Stimulated activated CD4-positive, alpha-beta T cell treated with anti-CD3 and anti-CD28 coated beads, Interleukin-2, amount 100 ng/mL, for 24 hours (primary cell): ENCODE measurements around the gene VAV3.
A peak's percentile ranks its signal among the peaks of the same experiment; 100 is the strongest.
"Not testable (repeated sequence)": the region's sequence is repeated elsewhere in the genome, so short reads cannot be mapped to it uniquely, and the experiment has no call there.

Experiments used
- DNase-seq, 2 donors: peaks; one replicate each; pipeline ENCODE4 v3.0.0-alpha.2; 2020

VAV3 gene

DNA sequence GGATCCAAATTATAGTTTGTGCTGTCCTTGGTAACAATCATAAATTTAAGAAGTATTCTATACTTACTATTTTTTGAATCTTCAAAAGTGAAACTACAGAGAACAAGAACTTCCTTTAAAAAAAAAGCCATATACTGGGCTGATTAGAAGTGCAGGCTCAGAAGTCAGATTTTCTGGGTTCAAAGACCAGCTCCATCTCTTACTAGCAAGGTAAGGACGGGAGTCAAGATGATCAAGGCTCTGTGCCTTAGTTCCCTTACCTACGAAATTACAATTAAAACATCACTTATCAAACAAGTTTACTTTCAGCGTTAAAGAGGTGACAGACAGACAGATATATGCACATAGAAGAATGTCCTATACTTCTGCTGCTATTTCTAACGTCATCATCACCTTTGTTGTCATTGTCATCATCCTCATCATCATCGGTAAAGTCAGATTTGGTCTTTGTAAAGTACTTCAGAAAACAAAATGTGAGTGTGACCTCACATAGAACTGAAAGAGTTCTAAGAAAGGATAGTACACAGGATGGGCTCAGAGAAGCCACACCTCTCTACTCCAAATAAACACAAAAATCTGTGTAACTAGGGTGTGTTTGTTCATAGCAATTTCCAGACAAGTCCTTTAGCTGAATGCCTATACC is 178.7 kb downstream of the VAV3 start:
- DNase-seq: no peak

DNA sequence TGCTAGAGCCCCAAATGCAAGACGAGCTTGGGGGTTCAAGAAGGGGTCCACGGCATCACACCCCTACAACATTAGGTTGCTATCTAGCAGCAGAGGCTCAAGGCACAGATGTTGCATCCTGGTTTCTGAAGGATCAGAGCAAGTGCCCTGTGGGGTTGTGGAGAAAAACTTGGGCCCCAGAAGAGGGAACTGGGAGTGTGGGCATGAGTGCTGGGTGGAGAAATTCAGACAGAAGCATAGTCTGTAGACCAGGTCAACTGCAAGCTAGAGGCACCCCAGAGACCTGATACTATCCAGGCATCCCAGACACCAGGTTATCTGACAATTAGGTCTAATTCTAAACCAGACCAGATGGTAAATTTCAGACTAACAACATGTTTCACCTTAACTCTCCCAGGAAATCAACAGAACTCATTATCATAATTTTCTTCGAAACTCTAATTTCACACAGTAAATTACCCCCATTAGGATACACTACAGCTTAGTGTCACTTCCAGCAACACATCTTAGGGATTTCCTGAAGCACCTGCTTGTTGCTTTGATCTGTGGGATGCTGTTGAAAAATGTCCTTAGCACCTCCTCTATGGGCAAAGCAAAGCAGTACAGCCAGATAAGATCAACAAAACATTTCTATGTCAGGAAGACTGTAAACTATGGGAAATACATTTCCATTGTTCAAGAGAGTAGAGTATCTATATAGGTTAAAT is 179.3 kb downstream of the VAV3 start:
- no peak for DNase-seq

DNA sequence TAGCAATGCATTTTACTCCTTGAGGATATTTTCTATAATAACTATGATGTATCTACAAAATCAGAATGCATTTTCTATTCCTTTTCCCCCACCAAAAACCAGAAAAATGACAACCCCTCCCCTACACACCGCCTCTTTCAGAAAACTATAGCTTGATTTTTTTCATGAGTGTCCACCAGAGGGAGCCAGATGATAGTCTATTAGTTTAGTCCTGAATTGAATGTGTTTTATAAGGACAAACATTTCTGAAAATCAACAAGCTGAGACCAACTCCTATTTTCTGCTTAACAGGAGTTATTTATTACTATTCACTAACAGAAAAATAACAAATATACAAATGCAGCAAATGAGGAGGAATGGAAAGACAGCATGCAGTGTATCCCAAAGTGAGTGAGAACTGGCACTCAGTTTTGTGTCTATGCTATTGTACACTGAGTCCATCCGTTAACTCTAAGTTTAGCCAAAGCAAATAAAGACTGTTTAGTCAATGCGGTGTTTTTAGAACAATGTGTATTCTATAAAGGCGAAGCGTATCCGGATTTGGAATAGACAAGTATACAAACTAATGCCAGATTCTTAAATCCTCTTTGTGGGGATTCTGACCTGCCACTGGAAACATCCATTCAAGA is 182.6 kb downstream of the VAV3 start:
- peak in 1 of 2 donors; percentile 60 for DNase-seq

DNA sequence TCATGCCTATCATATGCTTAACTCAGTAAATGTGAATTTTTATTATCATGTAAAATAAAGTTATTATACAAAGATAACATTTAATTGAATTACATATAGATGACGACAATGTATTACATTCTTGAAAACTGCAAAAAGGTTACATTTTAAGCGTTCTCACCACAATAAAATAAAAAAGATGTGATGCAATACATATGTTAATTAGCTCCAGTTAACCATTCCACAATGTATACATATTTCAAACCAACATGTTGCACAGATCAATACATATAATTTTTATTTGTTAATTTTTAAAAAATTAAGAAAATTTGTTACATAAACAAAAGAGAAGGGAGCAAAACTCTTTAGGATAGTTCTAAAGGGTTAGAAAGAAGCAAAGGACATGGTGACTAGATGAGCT is 183.7 kb downstream of the VAV3 start:
- DNase-seq: no peak

DNA sequence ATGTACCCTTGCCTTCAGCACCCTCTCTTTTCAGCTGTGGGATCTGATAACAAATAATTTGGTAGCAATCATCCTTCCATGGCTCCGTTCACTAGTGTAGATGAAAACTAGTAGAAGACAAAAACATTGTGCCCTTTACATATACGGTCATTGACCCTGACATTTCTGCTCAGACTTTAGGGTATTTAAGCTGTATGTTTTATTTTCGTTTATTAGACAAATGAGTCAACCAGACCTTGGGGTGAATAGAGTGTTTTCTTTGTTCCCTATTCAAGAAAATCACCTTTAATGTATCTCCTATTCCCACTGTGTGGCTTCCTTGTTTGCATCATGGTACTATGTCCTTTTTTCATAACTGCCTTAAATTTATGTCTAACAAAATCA is 187.3 kb downstream of the VAV3 start:
- DNase-seq: no peak

DNA sequence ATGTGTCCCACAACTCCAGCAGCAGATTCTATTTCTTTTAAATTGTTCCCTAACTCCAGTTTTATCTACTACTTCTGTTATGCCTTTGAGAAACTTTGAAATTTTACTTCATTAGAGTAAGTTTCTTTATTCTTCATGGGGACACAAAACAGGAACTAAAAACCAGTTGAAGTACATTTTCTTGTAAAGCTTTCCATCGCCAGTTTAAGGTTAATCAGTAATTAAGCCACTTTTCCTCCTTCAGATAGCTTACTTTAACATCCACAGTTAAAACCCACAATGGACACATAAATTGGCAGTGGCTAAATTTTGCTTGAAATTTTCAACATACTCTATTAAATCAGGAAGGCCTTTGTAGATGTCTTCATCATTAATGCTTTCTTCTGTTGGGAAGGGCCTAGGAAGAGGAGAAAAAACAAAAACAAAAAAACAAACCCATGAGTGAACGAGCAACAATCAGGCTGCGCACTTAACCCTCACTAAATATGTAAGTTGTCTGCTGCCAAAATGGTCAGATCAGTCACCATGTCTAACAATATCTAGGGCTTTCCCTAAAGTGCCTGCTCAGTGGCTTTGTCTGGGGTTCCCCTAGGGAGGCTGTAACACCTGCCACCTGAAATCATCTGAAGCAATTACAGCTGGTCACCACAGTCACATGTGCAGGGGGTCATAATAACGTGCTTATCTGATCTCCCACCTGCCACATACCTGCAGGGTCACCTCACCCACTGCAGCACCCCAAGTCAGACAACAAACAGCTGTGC is 187.9 kb downstream of the VAV3 start:
- no peak for DNase-seq

DNA sequence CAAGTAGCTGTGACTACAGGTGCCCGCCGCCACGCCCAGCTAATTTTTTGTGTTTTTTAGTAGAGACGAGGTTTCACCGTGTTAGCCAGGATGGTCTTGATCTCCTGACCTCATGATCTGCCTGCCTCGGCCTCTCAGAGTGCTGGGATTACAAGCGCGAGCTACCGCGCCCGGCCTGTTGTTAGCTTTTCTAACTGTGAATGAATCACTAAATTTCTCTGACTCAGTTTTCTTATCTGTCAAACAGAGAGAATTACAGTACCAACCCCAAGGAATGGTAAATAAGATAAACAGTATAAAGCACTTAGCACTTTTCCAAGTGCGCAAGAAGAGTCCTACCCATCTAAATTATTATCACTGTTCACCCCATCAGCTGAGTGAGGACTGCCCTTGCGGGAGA is 193.6 kb downstream of the VAV3 start:
- DNase-seq: no peak

DNA sequence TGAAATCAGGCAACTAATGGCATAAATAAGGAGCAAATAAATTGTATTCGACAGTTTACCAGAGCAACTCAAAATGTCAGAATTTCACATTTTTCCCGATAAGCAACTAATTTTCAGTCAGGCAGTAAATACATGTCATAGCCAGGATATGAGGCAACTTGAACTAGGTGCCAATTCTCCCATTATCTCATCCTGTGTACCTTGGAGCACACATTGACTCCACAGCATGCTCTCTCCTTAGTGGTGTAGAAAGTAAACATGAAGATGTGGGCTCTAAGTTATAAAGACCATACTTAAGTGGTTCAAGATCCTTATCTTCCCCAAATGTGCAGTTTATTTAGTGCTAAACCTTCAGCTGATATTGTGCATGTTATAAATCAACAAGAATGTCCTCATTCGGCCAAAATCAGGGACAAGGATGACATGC is 197.8 kb downstream of the VAV3 start:
- no peak for DNase-seq

DNA sequence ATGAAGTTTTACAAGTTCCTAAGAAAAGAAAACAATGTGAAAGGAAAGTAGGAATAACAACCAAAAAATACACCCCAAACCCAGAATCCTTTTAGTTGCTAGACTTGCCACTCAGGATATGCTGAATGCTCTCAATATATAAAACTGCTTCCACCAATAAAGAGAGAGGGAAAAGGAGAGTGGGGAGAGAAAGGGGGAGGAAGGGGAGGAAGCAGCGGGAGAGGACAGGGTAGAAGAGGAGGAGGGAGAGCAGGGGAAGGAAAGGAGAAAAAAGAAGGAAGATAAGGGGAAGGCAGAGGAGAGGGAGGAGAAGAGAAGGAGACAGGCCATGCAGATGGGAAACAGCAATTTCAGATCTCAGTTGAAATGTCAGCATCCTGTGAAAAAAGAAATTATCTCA is 198.4 kb downstream of the VAV3 start:
- no peak for DNase-seq

DNA sequence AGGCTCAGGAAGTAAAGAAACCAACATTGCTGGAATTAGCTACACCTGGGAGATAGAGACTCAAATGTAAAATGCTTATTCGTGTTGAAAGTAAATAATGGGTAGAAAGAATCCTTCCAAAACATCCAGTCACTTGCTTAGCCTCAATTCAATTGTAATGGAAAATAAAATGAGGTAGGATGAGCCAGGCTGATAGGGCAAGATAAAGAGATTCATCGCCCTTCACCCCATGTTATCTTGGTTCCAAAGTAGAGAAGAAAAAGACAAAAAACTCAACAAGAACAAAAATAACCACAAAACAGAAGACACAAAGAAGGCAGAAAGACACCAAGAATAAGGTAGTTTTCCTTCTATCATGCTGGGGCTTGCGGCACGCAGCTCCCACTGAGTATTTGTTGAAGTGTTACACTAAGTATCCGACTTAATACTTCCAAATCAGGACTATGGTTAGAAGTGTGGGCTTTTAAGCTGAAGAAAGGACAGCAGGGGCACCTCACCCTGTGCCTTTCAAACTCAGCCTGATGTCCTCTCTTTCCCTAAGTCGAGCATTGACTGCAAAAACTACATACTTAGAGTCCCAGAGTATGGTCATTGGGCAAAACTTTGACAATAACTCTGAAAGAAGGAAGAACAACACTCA is 202.1 kb downstream of the VAV3 start:
- no peak for DNase-seq

DNA sequence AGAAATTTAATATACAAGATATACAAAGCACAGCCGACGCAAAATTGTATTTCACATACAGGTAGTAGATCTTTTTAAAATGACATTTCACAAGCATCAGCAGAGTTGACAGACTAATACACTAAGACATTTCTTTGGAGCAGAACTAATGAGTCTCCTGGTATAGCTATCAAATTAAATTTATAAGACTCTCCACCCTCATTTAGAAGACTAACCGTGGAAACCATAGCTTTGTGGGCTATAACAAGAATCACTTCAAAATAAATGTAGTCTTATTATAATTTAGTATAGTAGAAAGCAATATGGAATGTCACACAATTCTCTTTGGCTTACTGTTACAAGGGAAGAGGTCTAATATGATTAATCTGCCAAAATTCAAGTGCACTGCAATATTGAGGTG is 204.9 kb downstream of the VAV3 start:
- DNase-seq: no peak

DNA sequence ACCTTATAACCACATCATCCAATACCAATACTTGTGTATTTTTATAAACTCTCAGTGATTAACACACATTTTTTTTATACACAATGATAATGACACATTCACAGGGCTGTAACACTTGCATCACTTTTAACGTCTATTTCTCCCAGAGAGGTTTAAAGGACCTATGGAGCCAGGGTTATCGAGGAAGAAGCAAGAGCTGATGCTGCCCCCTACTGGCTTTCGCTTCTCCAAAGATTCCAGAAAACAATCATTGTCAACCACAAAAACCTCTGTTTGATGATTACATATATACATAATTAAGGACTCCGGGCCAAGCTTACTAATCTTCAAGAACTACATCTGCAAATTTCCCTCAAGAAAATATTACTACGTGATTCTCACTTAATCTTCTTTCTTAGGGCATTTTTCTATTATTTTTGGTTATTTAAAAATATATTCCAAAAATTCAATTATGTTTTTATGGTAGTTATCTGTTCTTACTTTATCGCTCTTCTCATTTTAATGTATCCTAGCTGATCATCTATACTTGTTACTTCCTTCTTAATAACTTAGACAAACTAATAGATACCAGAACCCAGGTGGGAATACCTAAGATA is 214.5 kb downstream of the VAV3 start:
- DNase-seq: peak; percentile 38 to 55

DNA sequence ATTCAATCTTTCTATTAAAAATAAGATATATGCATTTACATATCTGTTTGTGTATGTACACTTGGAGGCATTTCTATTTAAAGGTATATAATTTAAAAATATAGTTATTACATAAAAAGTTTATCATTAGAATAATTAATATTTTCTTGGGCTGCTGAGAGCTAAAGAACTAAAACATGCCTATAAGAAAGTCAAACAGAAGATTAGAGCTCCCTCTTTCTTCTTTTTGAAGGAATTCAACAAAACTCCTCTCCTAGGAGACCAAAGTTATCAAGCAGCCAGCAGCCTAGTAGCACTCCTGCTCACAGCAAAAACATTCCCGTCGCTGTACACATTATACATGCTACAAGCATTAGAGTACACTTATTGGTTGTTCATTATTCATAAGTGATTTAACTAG is 216.4 kb downstream of the VAV3 start:
- no peak for DNase-seq

DNA sequence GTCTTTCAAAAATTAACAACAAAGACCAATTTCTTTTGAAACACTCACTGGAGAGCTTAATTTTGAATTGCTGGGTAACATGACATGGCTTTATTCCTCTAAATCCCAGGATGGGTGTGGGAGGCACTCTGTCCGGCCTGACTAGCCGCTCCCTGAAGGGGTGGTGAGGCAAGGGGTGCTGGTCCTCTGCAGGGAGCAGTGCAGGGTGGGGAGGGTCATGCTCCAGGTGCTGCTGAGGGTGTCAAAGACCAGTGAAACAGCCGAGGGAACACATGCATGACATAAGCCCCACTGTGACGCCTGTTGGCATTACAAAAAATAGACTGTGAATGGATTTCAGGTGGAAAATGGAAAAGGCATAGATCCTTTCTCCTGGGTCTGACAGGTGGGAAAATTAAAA is 223.7 kb downstream of the VAV3 start:
- no peak for DNase-seq

DNA sequence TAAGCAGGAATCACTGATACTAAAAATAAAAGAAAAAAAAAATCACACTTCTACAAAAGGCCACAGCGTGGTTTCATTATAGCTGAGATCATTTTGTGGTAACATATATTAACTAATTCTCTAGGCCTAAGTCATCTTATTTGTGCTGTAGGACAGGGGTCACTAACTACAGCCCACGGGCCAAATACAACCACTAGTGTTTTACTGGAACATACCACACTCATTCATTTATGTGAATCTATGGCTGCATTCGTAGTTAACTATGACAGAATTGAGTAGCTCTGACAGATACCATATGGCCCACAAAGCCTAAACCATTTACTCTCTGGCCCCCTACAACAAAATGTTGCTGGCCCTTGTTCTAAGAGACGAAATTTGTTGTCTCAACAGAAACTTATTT is 224.4 kb downstream of the VAV3 start:
- no peak for DNase-seq

DNA sequence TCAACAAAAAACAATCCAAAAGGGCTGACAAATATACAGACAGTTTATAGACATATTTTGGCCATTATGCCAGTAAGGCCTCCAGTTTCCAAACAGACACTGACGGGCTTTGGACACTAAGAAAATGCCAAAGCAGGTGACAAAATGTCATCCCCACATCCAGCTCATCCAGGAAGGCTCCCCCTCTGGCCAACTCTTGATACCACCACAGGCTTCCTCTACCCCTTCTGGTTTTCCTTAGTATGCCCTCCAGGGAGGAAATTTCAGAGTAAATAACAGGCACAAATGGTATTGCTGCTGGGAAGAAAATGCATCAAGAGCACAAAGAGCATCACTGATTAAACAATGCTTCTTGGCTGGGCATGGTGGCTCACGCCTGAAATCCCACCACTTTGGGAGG is 225.3 kb downstream of the VAV3 start:
- no peak for DNase-seq

DNA sequence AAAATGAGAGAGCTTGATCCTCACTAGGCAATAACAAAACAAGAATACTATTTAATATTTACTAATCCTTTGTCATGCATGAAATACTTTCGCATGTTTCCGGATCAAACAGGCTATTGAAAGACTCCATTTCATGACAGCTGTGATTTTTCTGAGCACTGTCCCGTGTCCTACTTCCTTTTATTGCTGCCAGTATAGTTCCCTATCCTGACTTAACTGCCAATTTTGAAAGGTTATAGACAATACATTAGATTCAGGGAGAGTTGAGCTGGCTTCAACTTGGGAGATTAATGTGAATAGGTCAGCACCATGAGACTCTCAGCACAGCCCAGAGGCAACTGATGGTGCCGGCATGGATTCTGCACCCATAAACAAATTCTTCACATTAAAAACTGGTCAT is 225.8 kb downstream of the VAV3 start:
- no peak for DNase-seq

DNA sequence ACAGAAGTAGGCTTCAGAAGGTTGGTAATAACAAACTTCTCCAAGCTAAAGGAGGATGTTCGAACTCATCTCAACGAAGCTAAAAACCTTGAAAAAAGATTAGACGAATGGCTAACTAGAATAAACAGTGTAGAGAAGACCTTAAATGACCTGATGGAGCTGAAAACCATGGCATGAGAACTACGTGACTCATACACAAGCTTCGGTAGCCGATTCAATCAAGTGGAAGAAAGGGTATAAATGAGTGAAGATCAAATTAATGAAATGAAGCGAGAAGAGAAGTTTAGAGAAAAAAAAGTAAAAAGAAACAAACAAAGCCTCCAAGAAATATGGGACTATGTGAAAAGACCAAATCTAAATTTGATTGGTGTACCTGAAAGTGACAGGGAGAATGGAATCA is 231.6 kb downstream of the VAV3 start:
- DNase-seq: not testable (repeated sequence)

DNA sequence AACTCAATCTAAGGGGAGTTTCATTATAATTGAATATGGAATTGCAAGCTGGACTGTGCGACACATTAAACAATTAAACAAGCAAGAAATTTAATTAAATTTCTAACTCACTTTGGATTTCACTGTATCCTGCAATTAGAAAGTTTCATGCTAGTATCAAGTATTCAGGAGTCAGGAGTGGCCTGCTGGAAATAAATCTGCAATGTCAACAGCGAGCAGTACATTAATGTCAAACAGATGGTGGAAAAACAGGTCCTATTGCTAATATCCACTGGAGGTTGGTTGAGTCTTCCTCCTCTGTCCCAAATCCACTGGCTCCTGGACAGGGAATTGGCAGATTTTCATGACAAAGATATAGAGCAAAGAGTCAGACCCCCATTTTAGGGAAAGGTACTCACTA is 237.1 kb downstream of the VAV3 start:
- no peak for DNase-seq

DNA sequence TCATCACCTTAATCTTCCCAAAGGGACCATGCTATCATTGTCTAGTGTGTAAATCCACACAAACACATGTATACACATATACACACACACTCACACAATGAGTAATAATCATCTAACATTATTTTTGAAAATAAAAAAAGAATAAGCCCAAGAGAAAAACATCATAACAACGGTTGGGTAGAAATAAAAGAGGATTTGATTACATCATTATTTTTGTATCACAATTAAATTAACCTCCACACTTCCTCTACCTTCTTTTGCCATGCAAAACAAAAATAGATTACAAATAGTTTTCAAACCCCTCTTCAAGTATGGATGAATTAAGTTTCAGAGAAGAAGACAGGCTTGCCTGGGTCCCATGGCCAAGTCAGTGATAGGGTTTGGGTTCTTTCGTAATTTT is 238.1 kb downstream of the VAV3 start:
- DNase-seq: no peak

DNA sequence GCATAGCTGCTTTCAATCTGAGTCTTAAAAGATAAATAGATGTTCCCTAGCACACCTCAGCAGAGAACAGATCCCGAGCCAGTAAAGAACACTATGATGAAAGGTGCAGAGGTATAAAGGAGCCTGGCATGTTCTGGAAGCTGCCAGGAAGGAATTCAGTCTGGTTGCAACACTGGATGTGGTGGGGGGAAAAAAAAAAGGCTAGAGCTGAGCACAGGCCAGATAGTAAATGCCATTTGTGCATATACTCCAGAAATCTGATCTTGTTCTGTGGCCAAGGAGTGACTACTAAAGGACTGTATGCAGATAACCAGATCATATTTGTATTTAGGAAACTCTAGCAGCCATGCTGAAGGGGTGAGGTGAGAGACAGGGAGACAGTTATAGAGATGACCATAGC is 240.3 kb downstream of the VAV3 start:
- no peak for DNase-seq

DNA sequence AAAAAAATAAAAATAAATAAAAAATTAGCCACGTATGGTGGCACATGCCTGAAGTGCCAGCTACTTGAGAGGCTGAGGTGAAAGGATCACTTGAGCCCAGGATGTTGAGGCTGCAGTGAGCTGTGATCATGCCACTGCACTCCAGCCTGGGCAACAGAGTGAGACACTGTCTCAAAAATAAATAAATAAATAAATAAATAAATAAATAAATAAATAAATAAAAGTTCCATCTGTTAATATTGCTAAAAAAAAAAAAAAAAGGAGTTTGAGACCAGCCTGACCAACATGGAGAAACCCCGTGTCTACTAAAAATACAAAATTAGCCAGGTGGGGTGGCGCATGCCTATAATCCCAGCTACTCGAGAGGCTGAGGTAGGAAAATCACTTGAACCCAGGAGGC is 244.8 kb downstream of the VAV3 start:
- not testable (repeated sequence) for DNase-seq

DNA sequence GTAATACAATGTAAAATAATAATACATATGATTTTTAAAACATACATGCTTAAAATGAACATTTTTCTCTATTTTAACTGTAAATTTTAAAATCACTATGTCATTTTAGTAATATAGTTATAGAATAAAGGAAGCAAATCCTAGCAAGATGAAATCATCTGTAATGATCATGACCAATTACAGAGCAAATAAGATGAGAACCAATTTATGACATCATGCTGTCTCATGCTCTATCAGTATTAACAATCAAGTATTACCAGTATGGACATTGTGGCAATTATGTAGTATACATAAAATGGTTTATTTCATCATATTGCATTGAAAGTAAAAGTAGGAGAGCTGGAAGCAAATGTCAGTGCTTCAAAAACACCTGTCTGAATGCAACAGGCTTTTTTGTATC is 255.0 kb downstream of the VAV3 start:
- DNase-seq: no peak
